HepG2 (cell line): ENCODE data around the gene SHISA9. TPM values are rescaled to one million over a fixed set of nuclear protein-coding genes. Genes with fewer than 3 reads are reported as not detected.

ENCODE experiments used
- CBX2 ChIP-seq, 2 experiments: fragments of 200-600 bp in 1 of 2; sonication (generic); formaldehyde crosslinking in 1 of 2; IDR thresholded peaks; 2 replicates each; pipeline versions ENCODE4 v1.7.0 to v1.8.1; 2018 to 2022; ENCODE audit warnings: low read depth in 2 of 2, low read length in 1 of 2, mild to moderate bottlenecking in 1 of 2, missing genetic modification reagents in 1 of 2
- DNMT3B ChIP-seq: conservative IDR thresholded peaks from 2 replicates; pipeline ENCODE4 v1.6.1; 2016; ENCODE audit warnings: missing biosample characterization, control low read depth
- FOXM1 ChIP-seq: sonication (generic); formaldehyde crosslinking; IDR thresholded peaks from 2 replicates; pipeline ENCODE4 v1.5.0; 2020; ENCODE audit warnings: missing genetic modification reagents
- HMG20A ChIP-seq: IDR thresholded peaks from 2 replicates; pipeline ENCODE4 v1.6.1; 2016; ENCODE audit warnings: borderline replicate concordance
- HMG20B ChIP-seq: conservative IDR thresholded peaks from 2 replicates; pipeline ENCODE4 v1.6.1; 2016; ENCODE audit warnings: missing genetic modification reagents, missing compliant biosample characterization
- NFE2L1 ChIP-seq: sonication (generic); formaldehyde crosslinking; IDR thresholded peaks from 2 replicates; pipeline ENCODE4 v1.4.0; 2020; ENCODE audit warnings: missing genetic modification reagents, mild to moderate bottlenecking, borderline replicate concordance
- POGZ ChIP-seq: sonication (generic); formaldehyde crosslinking; IDR thresholded peaks from 2 replicates; pipeline ENCODE4 v1.4.0; 2020; ENCODE audit warnings: mild to moderate bottlenecking, missing genetic modification reagents
- SNAI1 ChIP-seq: sonication (generic); formaldehyde crosslinking; IDR thresholded peaks from 2 replicates; pipeline ENCODE4 v1.5.0; 2020; ENCODE audit warnings: mild to moderate bottlenecking, missing genetic modification reagents, borderline replicate concordance
- ZNF3 ChIP-seq: IDR thresholded peaks from 2 replicates; pipeline ENCODE4 v1.7.0; 2017; ENCODE audit warnings: inconsistent platforms
- ZNF460 ChIP-seq: sonication (generic); formaldehyde crosslinking; IDR thresholded peaks from 2 replicates; pipeline ENCODE4 v1.5.1; 2020; ENCODE audit warnings: missing genetic modification reagents, mild to moderate bottlenecking, borderline replicate concordance
- ZNF567 ChIP-seq: sonication (generic); formaldehyde crosslinking; IDR thresholded peaks from 2 replicates; pipeline ENCODE4 v1.8.1; 2023; ENCODE audit warnings: mild to moderate bottlenecking, missing genetic modification reagents, borderline replicate concordance
- ZNF737 ChIP-seq: sonication (generic); formaldehyde crosslinking; IDR thresholded peaks from 2 replicates; pipeline ENCODE4 v1.5.0; 2020; ENCODE audit warnings: missing genetic modification reagents, mild to moderate bottlenecking, borderline replicate concordance
- ZNF749 ChIP-seq: sonication (generic); formaldehyde crosslinking; IDR thresholded peaks from 2 replicates; pipeline ENCODE4 v1.8.0; 2022; ENCODE audit warnings: mild to moderate bottlenecking, missing genetic modification reagents, moderate library complexity, borderline replicate concordance
- polyA plus RNA-seq, 8 experiments: library from polyadenylated mRNA; depleted of rRNA in 3 of 8; stranded (reverse) in 7 of 8; unstranded in 1 of 8; fragments of >200 nt; fragmentation: Illumina TruSeq in 4 of 8; extraction: Trizol in 4 of 8; gene quantifications; 2 replicates each; pipeline versions ENCODE4 v1.2.1 to v1.2.3, GENCODE V29; 2011 to 2016; ENCODE audit warnings: low read depth in 4 of 8, missing spikeins in 1 of 8, mixed read lengths in 1 of 8; ENCODE audit not compliant: insufficient read depth in 1 of 8
- total RNA-seq, 5 experiments: library from RNA; depleted of rRNA; stranded (reverse); fragments of >200 nt; fragmentation: Illumina TruSeq; extraction: Trizol; gene quantifications; 2 replicates each; pipeline ENCODE4 v1.2.3, GENCODE V29; 2016; ENCODE audit warnings: low read depth in 1 of 5
- TF ChIP-seq, protein P1 (sequence below): sonication (generic); formaldehyde crosslinking; IDR thresholded peaks from 2 replicates; pipeline ENCODE4 v1.9.0; 2021; ENCODE audit warnings: missing genetic modification reagents, borderline replicate concordance
- TF ChIP-seq, protein P2 (sequence below): sonication (generic); formaldehyde crosslinking; IDR thresholded peaks from 2 replicates; pipeline ENCODE4 v1.4.0; 2020; ENCODE audit warnings: missing genetic modification reagents, borderline replicate concordance
- TF ChIP-seq, protein P3 (sequence below): IDR thresholded peaks from 2 replicates; pipeline ENCODE4 v1.6.1; 2012; ENCODE audit warnings: inconsistent platforms
- TF ChIP-seq, protein P4 (sequence below): sonication (generic); formaldehyde crosslinking; IDR thresholded peaks from 2 replicates; pipeline ENCODE4 v1.5.1; 2020; ENCODE audit warnings: mild to moderate bottlenecking, missing genetic modification reagents, moderate library complexity

The SHISA9 gene
- total and polyA plus RNA-seq, 2 of the 13 experiments (the other 11 are each of a cell fraction or from before 2014, with no cell fraction given), result 0.01 TPM; not detected in 1

DNA sequence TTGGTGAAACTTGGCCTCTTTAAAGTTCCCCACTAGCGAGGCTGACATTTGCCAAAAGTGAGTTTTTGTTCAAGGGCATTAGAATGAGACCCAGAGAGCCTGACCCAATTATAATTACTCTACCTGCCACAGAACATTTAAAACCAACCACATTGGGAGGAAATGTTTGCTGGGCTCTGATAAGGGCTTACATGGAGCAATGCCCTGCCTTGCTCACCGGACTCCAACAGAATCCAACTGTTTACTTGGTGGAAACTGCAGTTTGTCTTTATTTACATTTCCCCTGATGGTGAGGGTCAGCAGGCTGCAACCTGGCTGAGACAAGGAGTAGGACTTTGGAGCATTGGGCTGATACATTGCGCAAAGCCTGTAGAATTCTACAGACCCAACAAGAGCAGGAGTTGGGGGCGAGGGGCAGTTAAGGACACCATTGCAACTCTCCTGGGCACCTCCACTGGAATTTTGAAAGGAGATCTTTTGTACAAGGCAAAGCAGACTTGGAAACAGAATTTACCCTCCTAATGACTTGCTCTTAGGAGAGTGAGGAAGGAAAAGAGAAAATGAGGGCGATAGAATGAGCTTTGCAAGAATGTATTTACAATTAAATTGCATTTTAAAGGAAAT, 368.6 kb downstream of the SHISA9 start (continued):
- TF ChIP-seq ZNF567 (CRISPR knock-in tag), result 0 out of 2 replicates have a peak, but pooled peaks have one; percentile 85
- TF ChIP-seq NFE2L1, result no peak
- TF ChIP-seq, protein P1, sequence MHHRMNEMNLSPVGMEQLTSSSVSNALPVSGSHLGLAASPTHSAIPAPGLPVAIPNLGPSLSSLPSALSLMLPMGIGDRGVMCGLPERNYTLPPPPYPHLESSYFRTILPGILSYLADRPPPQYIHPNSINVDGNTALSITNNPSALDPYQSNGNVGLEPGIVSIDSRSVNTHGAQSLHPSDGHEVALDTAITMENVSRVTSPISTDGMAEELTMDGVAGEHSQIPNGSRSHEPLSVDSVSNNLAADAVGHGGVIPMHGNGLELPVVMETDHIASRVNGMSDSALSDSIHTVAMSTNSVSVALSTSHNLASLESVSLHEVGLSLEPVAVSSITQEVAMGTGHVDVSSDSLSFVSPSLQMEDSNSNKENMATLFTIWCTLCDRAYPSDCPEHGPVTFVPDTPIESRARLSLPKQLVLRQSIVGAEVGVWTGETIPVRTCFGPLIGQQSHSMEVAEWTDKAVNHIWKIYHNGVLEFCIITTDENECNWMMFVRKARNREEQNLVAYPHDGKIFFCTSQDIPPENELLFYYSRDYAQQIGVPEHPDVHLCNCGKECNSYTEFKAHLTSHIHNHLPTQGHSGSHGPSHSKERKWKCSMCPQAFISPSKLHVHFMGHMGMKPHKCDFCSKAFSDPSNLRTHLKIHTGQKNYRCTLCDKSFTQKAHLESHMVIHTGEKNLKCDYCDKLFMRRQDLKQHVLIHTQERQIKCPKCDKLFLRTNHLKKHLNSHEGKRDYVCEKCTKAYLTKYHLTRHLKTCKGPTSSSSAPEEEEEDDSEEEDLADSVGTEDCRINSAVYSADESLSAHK (CRISPR knock-in tag), result no peak
- no peak for TF ChIP-seq FOXM1 (CRISPR knock-in tag)
- no peak for TF ChIP-seq ZNF3
- no peak; the same call in 1 of the 2 replicates for TF ChIP-seq ZNF749 (CRISPR knock-in tag)
- peak; percentile 91 for TF ChIP-seq HMG20B (CRISPR knock-in tag)
- TF ChIP-seq, protein P2, sequence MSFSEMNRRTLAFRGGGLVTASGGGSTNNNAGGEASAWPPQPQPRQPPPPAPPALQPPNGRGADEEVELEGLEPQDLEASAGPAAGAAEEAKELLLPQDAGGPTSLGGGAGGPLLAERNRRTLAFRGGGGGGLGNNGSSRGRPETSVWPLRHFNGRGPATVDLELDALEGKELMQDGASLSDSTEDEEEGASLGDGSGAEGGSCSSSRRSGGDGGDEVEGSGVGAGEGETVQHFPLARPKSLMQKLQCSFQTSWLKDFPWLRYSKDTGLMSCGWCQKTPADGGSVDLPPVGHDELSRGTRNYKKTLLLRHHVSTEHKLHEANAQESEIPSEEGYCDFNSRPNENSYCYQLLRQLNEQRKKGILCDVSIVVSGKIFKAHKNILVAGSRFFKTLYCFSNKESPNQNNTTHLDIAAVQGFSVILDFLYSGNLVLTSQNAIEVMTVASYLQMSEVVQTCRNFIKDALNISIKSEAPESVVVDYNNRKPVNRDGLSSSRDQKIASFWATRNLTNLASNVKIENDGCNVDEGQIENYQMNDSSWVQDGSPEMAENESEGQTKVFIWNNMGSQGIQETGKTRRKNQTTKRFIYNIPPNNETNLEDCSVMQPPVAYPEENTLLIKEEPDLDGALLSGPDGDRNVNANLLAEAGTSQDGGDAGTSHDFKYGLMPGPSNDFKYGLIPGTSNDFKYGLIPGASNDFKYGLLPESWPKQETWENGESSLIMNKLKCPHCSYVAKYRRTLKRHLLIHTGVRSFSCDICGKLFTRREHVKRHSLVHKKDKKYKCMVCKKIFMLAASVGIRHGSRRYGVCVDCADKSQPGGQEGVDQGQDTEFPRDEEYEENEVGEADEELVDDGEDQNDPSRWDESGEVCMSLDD (CRISPR knock-in tag), result 0 out of 2 replicates have a peak, but pooled peaks have one; percentile 53
- TF ChIP-seq, protein P3, sequence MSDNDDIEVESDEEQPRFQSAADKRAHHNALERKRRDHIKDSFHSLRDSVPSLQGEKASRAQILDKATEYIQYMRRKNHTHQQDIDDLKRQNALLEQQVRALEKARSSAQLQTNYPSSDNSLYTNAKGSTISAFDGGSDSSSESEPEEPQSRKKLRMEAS, result peak; percentile 77
- TF ChIP-seq ZNF460 (CRISPR knock-in tag), result peak; percentile 85; the same call in 1 of the 2 replicates
- peak; percentile 99 for TF ChIP-seq POGZ (CRISPR knock-in tag)
- no peak for TF ChIP-seq SNAI1 (CRISPR knock-in tag)
- no peak for TF ChIP-seq DNMT3B (CRISPR knock-in tag)
- TF ChIP-seq, protein P4, sequence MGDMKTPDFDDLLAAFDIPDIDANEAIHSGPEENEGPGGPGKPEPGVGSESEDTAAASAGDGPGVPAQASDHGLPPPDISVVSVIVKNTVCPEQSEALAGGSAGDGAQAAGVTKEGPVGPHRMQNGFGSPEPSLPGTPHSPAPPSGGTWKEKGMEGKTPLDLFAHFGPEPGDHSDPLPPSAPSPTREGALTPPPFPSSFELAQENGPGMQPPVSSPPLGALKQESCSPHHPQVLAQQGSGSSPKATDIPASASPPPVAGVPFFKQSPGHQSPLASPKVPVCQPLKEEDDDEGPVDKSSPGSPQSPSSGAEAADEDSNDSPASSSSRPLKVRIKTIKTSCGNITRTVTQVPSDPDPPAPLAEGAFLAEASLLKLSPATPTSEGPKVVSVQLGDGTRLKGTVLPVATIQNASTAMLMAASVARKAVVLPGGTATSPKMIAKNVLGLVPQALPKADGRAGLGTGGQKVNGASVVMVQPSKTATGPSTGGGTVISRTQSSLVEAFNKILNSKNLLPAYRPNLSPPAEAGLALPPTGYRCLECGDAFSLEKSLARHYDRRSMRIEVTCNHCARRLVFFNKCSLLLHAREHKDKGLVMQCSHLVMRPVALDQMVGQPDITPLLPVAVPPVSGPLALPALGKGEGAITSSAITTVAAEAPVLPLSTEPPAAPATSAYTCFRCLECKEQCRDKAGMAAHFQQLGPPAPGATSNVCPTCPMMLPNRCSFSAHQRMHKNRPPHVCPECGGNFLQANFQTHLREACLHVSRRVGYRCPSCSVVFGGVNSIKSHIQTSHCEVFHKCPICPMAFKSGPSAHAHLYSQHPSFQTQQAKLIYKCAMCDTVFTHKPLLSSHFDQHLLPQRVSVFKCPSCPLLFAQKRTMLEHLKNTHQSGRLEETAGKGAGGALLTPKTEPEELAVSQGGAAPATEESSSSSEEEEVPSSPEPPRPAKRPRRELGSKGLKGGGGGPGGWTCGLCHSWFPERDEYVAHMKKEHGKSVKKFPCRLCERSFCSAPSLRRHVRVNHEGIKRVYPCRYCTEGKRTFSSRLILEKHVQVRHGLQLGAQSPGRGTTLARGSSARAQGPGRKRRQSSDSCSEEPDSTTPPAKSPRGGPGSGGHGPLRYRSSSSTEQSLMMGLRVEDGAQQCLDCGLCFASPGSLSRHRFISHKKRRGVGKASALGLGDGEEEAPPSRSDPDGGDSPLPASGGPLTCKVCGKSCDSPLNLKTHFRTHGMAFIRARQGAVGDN (CRISPR knock-in tag), result no peak
- TF ChIP-seq ZNF737 (CRISPR knock-in tag), result peak; percentile 54; the same call in 1 of the 2 replicates
- no peak for TF ChIP-seq CBX2 (IDR thresholded peaks at IDR 0.05; ENCODE audit: low read depth, low read length)
- no peak for TF ChIP-seq CBX2 (CRISPR knock-in tag; IDR thresholded peaks at IDR 0.05; ENCODE audit: low read depth)
- TF ChIP-seq HMG20A (CRISPR knock-in tag), result peak; percentile 96
